GM18951 (cell line): ENCODE measurements around the gene PHF2.

Experiments used
- POLR2A ChIP-seq: IDR thresholded peaks from 4 replicates; pipeline ENCODE4 v1.6.1; 2011; ENCODE audit warnings: mild to moderate bottlenecking; ENCODE audit not compliant: insufficient read length, insufficient read depth; ENCODE audit errors: extremely low read depth
- in situ Hi-C: fragments of 300-500 bp; cut with MboI; formaldehyde crosslinking; loops from one replicate; pipeline ENCODE4 v1.12.0; 2022; ENCODE audit warnings: low sequenced_read_pairs, mixed read lengths, inconsistent platforms; ENCODE audit not compliant: unreplicated experiment

The PHF2 gene

GRCh38 chr9:93637886-93638285 lies 61.5 kb downstream of the PHF2 start:
- in situ Hi-C loops, result no loop called here
- no peak for TF ChIP-seq POLR2A

- no peak for TF ChIP-seq POLR2A
- in situ Hi-C loops, result no loop called here
Observed at GRCh38 chr9:93640027-93640426, 63.6 kb downstream of the PHF2 start.

GRCh38 chr9:93642961-93643360 lies 66.6 kb downstream of the PHF2 start:
- in situ Hi-C loops, result no loop called here

GRCh38 chr9:93644397-93645088 lies 68.2 kb downstream of the PHF2 start:
- TF ChIP-seq POLR2A, result no peak
- in situ Hi-C loops, result no loop called here

More at GRCh38 chr9:93642961-93643360, 66.6 kb downstream of the PHF2 start:
- no peak for TF ChIP-seq POLR2A

DNA sequence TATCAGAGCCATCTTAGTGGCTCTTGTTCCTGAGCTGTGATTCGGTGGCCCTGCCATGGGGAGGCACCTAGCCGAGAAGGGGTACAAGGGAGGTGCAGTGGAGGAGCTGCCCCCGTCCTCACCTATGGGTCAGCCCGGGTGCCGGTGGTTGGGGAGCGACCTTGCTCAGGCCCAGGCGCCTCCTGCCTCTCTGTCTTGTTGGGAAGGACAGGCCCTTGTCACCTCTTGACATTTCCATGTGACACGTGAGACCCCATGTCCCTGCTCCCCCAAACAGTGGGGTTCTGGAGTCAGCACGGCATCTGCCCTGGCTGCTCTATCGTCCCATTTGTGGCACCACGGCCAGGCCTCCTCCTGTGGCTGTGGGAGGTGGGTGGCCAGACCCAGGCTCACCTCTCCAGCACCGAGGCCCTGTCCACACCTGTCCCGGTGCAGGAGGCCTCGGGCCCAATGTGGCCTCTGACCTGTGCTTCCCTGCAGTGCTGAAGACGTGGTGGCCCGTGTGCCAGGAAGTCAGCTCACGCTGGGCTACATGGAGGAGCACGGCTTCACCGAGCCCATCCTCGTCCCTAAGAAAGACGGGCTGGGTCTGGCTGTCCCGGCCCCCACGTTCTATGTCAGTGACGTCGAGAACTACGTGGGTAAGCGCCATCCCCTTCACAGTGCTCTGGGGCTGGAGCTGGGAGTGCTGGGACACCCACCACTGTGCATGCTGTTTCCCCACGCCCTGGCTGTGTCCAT lies 68.9 kb downstream of the PHF2 start:
- in situ Hi-C loops, result no loop called here
- no peak for TF ChIP-seq POLR2A

GRCh38 chr9:93645921-93646639 lies 69.7 kb downstream of the PHF2 start:
- in situ Hi-C loops, result no loop called here
- TF ChIP-seq POLR2A, result no peak

GRCh38 chr9:93646640-93647178 lies 70.3 kb downstream of the PHF2 start:
- no peak for TF ChIP-seq POLR2A
- in situ Hi-C loops, result no loop called here

- in situ Hi-C loops, result no loop called here
- TF ChIP-seq POLR2A, result no peak
Observed at GRCh38 chr9:93648181-93648580, 71.8 kb downstream of the PHF2 start.

DNA sequence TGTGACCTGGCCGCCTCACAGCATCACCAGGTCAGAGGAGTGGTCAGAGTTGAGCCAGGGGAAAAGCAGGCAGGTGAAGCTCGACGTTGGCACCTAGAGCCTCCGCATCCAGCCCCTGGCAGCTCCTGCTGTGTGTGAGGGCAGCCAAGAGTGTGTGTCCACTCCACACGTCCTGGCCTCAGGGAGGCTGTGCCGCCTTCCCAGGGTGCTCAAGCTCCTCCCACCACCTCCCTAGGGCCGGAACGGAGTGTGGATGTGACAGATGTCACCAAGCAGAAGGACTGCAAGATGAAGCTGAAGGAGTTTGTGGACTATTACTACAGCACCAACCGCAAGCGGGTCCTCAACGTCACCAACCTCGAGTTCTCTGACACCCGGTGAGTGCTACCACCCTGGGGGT lies 72.5 kb downstream of the PHF2 start:
- no peak for TF ChIP-seq POLR2A
- in situ Hi-C loops, result no loop called here

DNA sequence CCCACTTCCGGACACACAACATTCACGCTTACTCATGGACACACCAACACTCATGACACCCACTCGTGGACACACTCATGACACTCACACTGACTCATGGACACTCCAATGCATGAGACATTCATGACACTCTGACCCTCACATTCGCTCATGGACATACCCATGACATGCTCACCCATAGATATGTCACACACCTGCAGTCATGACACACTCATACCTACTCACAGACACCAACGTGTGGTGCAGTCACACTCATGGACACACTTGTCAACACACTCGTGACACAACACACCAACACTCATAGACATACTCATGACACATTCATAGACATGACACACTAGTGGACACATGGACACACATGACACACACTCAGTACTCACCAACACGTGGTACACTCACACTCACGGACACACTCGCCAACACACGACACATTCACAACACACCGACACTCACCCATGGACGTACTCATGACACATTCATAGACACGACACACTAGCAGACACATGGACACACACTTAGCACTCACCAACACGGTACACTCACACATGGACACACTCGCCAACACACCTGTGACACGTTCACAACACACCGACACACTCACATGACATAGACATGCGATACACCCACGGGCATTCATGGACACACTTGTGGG lies 73.4 kb downstream of the PHF2 start:
- in situ Hi-C loops, result no loop called here
- no peak for TF ChIP-seq POLR2A

GRCh38 chr9:93650448-93650847 lies 74.1 kb downstream of the PHF2 start:
- TF ChIP-seq POLR2A, result no peak
- in situ Hi-C loops, result no loop called here

- in situ Hi-C loops, result no loop called here
- no peak for TF ChIP-seq POLR2A
Observed at GRCh38 chr9:93651521-93651950, 75.2 kb downstream of the PHF2 start.
